Head of caudate nucleus (tissue), 42 donors: ENCODE results near the gene DAZAP2.
A peak's percentile ranks its signal among the peaks of the same experiment; 100 is the strongest.

Source experiments
- DNase-seq, 42 donors: peaks; one replicate each; pipeline versions ENCODE4 v3.0.0 to v3.0.0-alpha.2; 2020 to 2021; ENCODE audit warnings: mixed read lengths in 7 of 42
- intact Hi-C: fragments of 100-400 bp; cut with DNase I; formaldehyde crosslinking; loops from one replicate; pipeline ENCODE4 v1.15.0; 2022

The DAZAP2 gene

GRCh38 chr12:51238510-51239334, at the start of gene DAZAP2:
TSS of gene DAZAP2 (plus strand) at chr12:51238826. CDS start at chr12:51238908, 82 bp downstream.
- peak; percentile 91 to 98 (median 97) for DNase-seq
- intact Hi-C loops: loop anchor here (10.0 kb wide), 1 partner anchor 154 kb away; the partner anchor contains the start of gene CSRNP2

GRCh38 chr12:51189790-51190355, 48.8 kb upstream of the DAZAP2 start:
- intact Hi-C loops: no loop called here
- no peak for DNase-seq

GRCh38 chr12:51190820-51191219, 47.8 kb upstream of the DAZAP2 start:
- no peak for DNase-seq

GRCh38 chr12:51191516-51192283, 46.9 kb upstream of the DAZAP2 start:
- intact Hi-C loops: no loop called here
- DNase-seq: no peak

More at GRCh38 chr12:51190820-51191219, 47.8 kb upstream of the DAZAP2 start:
- intact Hi-C loops: no loop called here

- intact Hi-C loops: no loop called here
- no peak for DNase-seq
Measured at GRCh38 chr12:51192284-51192671, 46.3 kb upstream of the DAZAP2 start.

- intact Hi-C loops: no loop called here
- no peak for DNase-seq
Measured at GRCh38 chr12:51195841-51196240, 42.8 kb upstream of the DAZAP2 start.

- DNase-seq: peak in 1 of 42 donors; percentile 27
- intact Hi-C loops: no loop called here
Measured at GRCh38 chr12:51196547-51196946, 42.1 kb upstream of the DAZAP2 start.

GRCh38 chr12:51197736-51198567, 40.7 kb upstream of the DAZAP2 start:
- DNase-seq: peak in 1 of 42 donors; percentile 32
- intact Hi-C loops: no loop called here

GRCh38 chr12:51198568-51199365, 39.9 kb upstream of the DAZAP2 start:
- peak in 1 of 42 donors; percentile 4 for DNase-seq
- intact Hi-C loops: no loop called here

- no peak for DNase-seq
- intact Hi-C loops: no loop called here
Measured at GRCh38 chr12:51199366-51199945, 39.2 kb upstream of the DAZAP2 start.

GRCh38 chr12:51200156-51200555, 38.5 kb upstream of the DAZAP2 start:
- DNase-seq: no peak
- intact Hi-C loops: no loop called here

GRCh38 chr12:51200806-51201205, 37.8 kb upstream of the DAZAP2 start:
- intact Hi-C loops: no loop called here
- no peak for DNase-seq

GRCh38 chr12:51202718-51203117, 35.9 kb upstream of the DAZAP2 start:
- no peak for DNase-seq
- intact Hi-C loops: no loop called here

GRCh38 chr12:51205350-51205749, 33.3 kb upstream of the DAZAP2 start:
- DNase-seq: peak in 25 of 42 donors; percentile 13 to 72 (median 39)

GRCh38 chr12:51208016-51208660, 30.5 kb upstream of the DAZAP2 start:
- intact Hi-C loops: no loop called here
- peak in 27 of 42 donors; percentile 17 to 67 (median 41) for DNase-seq

More at GRCh38 chr12:51205350-51205749, 33.3 kb upstream of the DAZAP2 start:
- intact Hi-C loops: no loop called here

GRCh38 chr12:51209259-51209658, 29.4 kb upstream of the DAZAP2 start:
- DNase-seq: no peak
- intact Hi-C loops: no loop called here
